GM20431 (cell line): ENCODE data around the gene CHKB.
"Not testable (repeated sequence)": the region's sequence is repeated elsewhere in the genome, so short reads cannot be mapped to it uniquely, and the experiment has no call there.

Experiments used
- in situ Hi-C: fragments of 300-500 bp; cut with MseI, MboI; formaldehyde crosslinking; loops from one replicate; pipeline ENCODE4 v1.15.0; 2020; ENCODE audit warnings: low sequenced_read_pairs; ENCODE audit not compliant: unreplicated experiment

CHKB gene

DNA sequence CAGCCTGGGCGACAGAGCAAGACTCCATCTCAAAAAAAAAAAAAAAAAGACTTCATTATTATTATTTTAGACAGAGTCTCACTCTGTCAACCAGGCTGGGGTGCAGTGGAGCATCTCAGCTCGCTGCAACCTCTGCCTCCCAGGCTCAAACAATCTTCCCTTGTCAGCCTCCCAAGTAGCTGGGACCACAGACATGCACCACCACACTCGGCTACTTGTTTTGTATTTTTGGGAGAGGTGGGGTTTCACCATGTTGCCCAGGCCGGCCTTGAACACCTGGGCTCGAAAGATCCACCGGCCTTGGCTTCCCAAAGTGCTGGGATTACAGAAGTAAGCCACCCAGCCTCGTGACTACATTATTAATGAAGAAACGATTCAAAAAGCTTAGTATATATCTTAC is 47.5 kb downstream of the CHKB start:
- in situ Hi-C loops: no loop called here

DNA sequence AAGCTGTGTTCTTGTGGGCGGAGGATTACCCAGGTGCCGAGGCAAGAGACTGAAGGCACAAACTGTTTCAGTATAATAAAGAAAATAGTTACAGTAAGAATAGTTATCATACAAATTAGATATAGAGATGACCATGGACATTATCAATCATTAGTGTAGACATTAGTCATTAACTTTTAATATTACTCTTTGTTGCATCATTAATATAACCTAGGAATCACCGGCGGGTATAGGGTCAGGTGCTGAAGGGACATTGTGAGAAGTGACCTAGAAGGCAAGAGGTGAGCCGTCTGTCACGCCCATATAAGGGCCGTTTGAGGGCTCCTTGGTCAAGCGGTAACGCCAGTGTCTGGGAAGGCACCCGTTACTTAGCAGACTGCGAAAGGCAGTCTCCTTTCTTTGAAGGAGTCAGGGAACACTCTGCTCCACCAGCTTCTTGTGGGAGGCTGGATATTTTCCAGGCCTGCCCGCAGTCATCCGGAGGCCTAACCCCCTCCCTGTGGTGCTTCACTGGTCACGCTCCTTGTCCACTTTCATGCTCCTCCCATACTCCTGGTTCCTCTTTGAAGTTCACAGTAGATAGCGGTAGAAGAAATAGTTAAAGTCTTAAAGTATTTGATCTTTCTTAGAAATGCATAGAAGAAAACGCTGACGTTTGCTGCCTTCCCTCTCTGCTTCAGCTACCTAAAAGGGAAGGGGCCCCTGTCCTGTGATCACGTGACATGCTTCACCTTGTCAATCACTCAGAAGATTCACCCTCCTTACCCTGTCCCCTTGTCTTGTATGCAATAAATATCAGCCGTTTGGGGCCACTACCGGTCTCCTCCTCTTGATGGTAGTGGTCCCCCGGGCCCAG is 48.6 kb downstream of the CHKB start:
- in situ Hi-C loops: not testable (repeated sequence)

DNA sequence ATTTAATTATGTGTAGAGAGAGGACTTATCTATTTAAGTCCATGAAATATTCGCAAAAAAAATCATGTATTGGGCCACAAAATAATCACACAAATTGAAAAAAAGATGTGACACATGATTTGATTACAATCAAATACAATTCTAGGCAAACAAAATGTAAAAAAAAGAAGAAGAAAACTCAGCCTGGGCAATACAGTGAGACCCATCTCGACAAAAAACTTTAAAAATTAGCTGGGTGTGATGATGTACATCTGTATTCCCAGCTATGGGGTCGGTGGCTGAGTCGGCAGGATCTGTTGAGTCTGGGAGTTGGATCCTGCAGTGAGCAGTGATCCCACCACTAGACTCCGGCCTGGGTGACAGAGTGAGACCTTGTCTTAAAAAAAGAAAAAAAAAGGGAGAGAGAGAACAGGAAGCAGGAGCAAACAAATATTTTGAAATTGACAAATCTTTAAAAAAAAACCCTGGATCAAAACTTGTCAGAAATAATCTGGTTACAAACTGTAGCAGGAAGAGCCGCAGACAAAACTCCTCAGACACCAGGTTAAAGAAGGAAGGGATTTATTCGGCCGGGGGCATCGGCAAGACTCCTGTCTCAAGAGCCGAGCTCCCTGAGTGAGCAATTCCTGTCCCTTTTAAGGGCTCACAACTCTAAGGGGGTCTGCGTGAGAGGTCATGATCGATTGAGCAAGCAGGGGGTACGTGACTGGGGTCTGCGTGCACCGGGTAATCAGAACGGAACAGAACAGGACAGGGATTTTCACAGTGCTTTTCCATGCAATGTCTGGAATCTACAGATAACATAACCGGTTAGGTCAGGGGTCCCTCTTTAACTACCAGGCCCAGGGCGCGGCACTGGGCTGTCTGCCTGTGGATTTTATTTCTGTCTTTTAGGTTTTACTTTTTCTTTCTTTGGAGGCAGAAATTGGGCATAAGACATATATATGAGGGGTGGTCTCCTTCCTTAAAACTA is 49.5 kb downstream of the CHKB start:
- in situ Hi-C loops: no loop called here

DNA sequence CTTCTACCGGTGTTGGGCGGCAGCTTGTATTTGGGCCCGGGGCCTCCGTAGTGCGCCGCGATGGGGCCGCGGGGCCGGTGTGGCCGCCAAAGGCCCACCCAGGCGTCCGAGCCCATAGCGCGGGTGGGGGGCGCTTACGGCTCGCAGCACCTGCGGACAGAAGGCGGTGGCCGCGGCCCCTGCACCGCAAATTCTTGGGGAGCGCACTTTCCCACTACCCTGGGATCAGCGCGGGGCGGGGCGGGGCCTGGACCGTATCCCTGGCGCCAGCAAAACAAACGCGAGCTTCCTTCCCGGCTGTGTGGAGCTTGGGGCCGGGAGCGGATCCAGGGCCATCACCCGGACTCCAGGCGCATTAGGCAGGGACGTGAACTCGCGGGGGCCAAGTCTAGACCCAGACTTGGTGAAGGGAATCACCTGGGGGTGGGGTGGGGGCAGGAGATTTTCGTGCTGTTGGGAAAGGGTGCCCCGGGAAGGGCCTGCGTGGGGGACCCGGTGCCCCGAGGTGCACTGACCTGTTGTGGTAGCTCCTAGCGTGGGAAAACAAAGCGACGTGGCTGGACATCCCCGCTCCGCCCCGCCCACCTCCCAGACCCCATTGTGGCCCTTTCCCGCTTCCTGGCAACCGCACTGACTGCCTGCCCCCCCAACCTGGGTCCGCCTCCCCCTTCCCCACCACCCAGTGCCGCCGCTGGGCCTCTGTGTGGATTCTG is 50.5 kb downstream of the CHKB start:
- in situ Hi-C loops: no loop called here

DNA sequence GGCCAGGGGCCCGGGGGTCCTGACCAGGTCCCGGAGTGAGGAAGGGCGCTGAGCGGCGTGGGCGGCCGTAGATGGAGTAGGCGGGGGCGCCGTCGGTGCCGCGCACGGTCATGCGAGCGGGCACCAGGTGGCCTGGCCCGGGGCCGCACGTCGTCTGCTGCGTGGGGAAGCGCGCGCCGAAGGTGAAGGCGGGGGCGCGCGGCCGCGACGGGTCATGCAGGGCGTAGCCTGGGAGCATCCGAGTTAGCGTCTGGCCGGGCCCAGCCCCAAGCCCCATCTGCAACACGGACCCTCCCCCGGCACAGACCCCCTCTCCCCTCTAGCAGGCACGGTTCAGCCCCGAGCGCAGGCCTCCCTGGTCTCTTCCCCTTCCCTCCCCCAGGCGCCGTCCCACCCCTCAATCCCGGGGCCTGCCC is 51.1 kb downstream of the CHKB start:
- in situ Hi-C loops: no loop called here

DNA sequence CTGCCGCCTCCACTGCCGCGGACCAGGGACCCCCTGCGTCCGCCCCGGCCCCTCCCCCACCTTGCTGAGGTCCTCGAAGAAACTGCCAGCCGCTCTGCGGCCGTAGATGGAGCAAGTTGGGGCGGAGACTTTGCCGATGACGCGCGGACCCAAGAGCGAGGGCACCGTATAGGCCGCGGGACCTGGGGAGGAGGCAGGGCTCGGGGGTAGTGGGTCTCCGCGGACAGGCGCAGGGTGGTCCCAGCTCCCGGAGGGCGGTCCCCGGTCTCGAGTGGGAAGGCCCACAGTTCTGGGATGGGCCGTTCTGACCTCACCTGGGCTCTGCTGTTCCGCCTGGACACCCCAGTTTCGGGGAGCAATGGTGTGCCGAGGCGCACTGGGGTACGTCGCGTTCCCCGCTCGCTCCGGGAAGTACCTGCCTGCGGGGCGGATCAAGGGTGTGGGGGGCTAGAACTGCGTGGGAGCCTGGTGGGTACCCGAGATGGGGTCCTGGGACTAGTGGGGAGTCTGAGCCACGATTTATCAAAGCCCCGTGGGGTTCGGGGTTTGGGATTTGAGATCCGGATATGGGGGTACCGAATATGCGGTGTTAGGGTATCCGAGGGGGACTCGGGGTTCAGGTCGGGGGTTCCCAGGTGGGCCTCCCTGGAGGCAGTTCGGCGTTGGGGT is 51.6 kb downstream of the CHKB start:
- in situ Hi-C loops: no loop called here

DNA sequence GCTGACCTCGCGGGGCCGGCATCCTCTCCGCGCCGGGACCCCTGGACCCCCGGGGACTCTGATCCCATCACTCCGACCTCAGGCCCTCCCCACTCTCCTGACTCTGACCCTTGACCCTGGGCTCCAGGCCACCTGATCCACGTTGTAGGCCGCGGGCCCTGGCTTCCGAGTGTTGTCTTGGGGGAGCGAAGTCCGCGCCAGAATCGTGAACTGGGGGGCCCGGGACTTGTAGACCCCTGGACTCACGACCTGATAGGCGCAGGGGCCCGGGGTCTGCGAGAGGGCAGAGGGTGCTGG is 52.1 kb downstream of the CHKB start:
- in situ Hi-C loops: no loop called here

DNA sequence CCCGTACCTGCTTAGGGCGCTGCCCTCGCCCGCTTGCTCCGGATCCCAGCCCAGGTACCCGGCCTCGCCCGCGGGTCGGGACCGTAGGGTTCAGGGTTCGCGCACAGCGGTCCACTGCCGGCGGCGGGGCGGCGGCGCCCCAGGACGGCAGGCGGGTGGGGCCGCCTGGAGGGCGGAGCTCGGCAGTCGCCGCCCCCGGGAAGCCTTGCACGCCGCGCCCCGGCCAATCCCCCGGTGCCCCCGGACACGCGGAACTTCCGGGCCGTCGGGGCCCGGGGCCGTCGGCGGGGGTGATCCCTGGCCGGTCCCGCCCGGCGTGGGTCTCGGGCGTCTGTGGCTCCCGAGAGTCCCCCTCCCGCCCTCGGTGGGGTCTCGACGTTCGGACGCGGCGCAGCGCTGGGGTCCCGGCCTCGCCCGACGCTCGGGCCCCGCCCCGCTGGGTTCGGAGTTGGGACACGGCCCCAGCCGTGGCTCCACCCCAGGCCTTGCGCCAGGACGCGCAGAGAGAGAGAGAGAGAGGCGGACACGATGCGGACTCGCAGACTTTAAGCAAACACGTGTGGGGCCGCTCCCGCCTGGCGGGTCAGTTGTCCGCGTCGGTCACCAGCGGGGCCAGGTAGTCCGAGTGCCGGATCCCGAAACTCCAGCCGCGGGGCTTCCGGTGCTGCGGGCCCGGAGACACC is 52.6 kb downstream of the CHKB start, which contains the start of gene TYMP:
TSS of gene TYMP (minus strand) at position 116 of the 683 bp plus-strand sequence. CDS start 303 bp downstream, outside the sequence.
- in situ Hi-C loops: no loop called here

DNA sequence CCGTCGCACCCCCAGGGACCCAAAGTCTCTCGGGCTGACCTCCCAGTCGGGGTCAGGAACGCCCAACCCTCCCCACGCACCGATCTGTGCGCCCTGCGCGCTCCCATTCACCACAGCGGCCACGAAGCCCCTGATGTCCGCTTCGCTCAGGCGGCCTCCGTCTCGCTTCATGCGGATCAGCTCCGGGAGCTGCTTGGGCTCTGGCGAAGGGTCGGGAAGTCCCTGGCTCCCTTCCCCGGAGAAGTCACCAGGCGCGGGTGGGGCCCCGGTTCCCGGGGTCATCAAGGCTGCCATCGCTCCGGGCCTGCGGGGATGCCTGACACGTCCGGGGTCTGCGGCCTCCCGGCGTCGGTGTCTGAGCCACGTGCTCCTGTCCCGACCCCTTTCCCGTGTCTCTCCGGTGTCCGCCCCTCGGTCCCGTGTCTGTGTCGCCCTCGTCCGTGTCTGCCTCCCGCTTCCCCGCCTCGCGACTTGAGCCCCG is 53.2 kb downstream of the CHKB start:
- in situ Hi-C loops: no loop called here
